ENCODE measurements around the gene DMRT3. TPM values are rescaled to one million over a fixed set of nuclear protein-coding genes. Genes with fewer than 3 reads are reported as not detected.

Gene DMRT3
- total and polyA plus RNA-seq, 9 of the 15 experiments (the other 6 are each of a cell fraction or from before 2014, with no cell fraction given), result not detected

DNA sequence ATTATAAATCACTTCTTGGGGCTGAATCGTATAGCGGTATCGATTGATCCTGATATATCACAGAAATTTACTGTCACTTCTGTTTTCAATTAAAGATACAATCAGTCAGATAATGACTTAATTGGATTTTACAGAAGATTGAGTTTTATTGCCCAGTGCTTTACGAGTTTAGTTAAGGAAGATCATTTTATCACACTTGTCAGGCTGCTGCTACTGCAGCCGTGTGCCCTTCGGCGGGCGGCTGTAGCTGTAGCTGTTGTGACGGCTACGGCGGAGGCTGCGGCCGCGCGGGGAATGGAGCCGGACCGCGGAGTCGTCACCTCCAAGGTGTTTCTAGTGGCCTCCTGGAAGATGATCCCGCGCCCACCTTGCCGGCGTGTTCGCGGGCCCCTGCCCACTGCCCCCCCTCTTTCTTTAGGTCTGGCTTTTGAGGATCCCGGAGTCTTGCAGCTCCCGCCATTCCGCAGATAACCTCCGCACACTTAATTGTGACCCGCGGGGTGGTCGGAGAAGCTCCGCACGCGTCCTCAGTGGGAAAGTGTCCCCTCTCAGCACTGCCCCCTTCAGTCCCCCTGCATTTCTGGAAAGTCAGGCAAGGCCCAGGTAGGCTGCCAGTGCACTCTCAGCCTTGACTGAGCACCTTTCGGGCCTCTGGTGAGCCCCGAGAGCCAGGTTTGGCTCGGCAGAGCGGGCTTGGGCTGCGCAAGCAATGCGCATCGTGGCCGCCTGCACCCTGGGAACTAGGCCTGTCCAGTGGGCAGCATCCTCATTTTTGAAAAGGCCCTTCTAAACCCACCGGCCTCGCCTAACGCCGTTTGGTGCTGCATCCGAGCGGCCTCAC, 6.9 kb upstream of the DMRT3 start:
- H3K4me3 ChIP-seq, result no peak overlapping the region
- H2AFZ ChIP-seq (ENCODE audit: low read depth, low read length), result no peak overlapping the region
- H3K9ac ChIP-seq (ENCODE audit: insufficient read depth in 1 of 2, low read depth in 2 of 2, low read length in 2 of 2), result no peak overlapping the region
- no peak for ATAC-seq
- BruUV-seq (replicated peaks), result no TSS peak
- 23% methylated on average over 24 of the region's 49 CpGs for WGBS (ENCODE audit: insufficient coverage, low coverage, missing lambda C conversion rate)
- DNase-seq (ENCODE audit: extremely low read depth in 1 of 4, low spot score in 3 of 4), result no peak
- no peaks in the 10 kb centered on the region for H3K36me3 ChIP-seq (ENCODE audit: control insufficient read depth, insufficient read depth, low read length)
- FAIRE-seq, result no peak
- in situ Hi-C loops (cut with MboI) (no loop called here), intact Hi-C loops (cut with micrococcal nuclease) (no loop called here)
- no peaks in the 10 kb centered on the region for H3K9me1 ChIP-seq (ENCODE audit: control insufficient read depth, insufficient read depth, low read length)
- ChIA-PET CTCF (ENCODE audit: low intra/inter-chr PET ratio) (interaction anchor here (0.5 kb wide), 1 partner anchor 40 kb away, joined by 3 read pairs; no protein-coding TSS in a partner anchor), POLR2A (no interaction called here)
- no peaks in the 10 kb centered on the region for H3K4me1 ChIP-seq (replicated peaks in 1 of 2; ENCODE audit: control insufficient read depth in 2 of 2, insufficient read depth in 2 of 2, low read length in 2 of 2)
- peaks cover 0 to 14% of the 10 kb centered on the region in 2 experiments; a peak in 2 of 5 replicates for H3K27me3 ChIP-seq (ENCODE audit: control insufficient read depth in 2 of 2, insufficient read depth in 2 of 2, low read length in 2 of 2)
- H3K4me2 ChIP-seq (ENCODE audit: insufficient read depth, low read length), result no peak overlapping the region
- no peak overlapping the region for H3K27ac ChIP-seq (ENCODE audit: extremely low read depth, low read depth, low read length)
- no peak for TF ChIP-seq MIER1 (IDR thresholded peaks at IDR 0.05; ENCODE audit: low read depth)
- no peak for TF ChIP-seq NCOA1 (IDR thresholded peaks at IDR 0.05; ENCODE audit: low read depth)
- no peaks in the 10 kb centered on the region for H3K9me3 ChIP-seq (replicated peaks; ENCODE audit: control insufficient read depth, insufficient read depth, low read depth, low read length)
- no peaks in the 10 kb centered on the region for H4K20me1 ChIP-seq (replicated peaks; ENCODE audit: control insufficient read depth, insufficient read depth, low read length)
- no peaks in the 10 kb centered on the region for H3K79me2 ChIP-seq (ENCODE audit: control insufficient read depth, insufficient read depth, low read length)

DNA sequence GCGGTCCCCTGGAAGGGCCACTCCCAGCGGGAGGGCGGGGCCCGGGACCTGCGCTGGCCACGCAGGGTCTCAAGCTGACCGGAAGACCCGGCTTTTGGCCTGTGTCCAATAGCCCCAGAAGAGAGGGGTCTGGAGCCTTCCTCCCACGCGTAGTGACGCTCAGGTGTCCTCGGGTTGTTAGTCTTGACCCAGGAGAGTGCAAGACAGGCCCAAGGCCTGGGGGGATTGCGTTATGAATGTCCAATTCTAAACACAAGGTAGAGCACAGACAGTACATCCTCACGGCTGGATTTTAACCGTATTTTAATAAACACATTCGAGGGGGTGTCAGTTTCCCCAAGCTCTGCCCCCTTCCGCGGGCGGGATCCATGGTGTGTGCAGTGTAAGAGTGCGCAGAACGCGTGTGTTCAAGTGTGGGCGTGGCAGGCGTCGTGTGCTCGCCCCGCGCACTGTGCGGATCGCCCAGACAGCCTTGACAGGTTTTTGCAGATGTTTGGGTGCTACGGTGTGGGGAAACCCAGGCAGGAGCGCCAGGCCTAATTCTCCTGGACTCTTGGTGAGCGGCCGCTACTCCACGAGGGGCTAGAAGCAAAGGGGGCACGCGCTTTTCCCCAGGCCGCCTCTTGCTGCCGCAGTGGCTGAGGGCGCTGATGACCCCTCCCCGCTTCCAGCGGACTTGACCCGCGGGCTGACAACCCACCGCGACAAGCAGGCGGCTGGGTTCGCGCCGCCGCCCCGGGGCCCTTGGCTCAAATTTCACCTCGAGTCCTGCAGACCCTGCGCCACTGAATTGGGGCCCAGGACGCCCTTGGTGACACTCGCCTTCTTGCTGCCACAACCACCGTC, 6.1 kb upstream of the DMRT3 start:
- no peaks in the 10 kb centered on the region for H3K9me1 ChIP-seq (ENCODE audit: control insufficient read depth, insufficient read depth, low read length)
- POLR2A ChIA-PET, result no interaction called here
- no TSS peak for BruUV-seq (replicated peaks)
- H3K79me2 ChIP-seq (ENCODE audit: control insufficient read depth, insufficient read depth, low read length), result no peaks in the 10 kb centered on the region
- H3K4me3 ChIP-seq, result no peak overlapping the region
- H3K27ac ChIP-seq (ENCODE audit: extremely low read depth, low read depth, low read length), result no peak overlapping the region
- peaks cover 0 to 22% of the 10 kb centered on the region in 2 experiments; a peak in 2 of 5 replicates for H3K27me3 ChIP-seq (ENCODE audit: control insufficient read depth in 2 of 2, insufficient read depth in 2 of 2, low read length in 2 of 2)
- WGBS (ENCODE audit: insufficient coverage, low coverage, missing lambda C conversion rate), result 54% methylated on average over 27 of the region's 57 CpGs
- no peaks in the 10 kb centered on the region for H3K36me3 ChIP-seq (ENCODE audit: control insufficient read depth, insufficient read depth, low read length)
- TF ChIP-seq ZNF584 (CRISPR knock-in tag; IDR thresholded peaks at IDR 0.05; ENCODE audit: low read depth), result no peak
- TF ChIP-seq DMBX1 (CRISPR knock-in tag; IDR thresholded peaks at IDR 0.05; ENCODE audit: borderline replicate concordance), result no peak
- CTCF ChIA-PET (ENCODE audit: low intra/inter-chr PET ratio), result no interaction called here
- no peak overlapping the region for H2AFZ ChIP-seq (ENCODE audit: low read depth, low read length)
- DNase-seq (ENCODE audit: extremely low read depth in 1 of 4, low spot score in 3 of 4) (no peak), ATAC-seq (no peak), FAIRE-seq (no peak)
- intact Hi-C loops (cut with micrococcal nuclease), result no loop called here
- no peaks in the 10 kb centered on the region for H4K20me1 ChIP-seq (replicated peaks; ENCODE audit: control insufficient read depth, insufficient read depth, low read length)
- in situ Hi-C loops (cut with MboI), result no loop called here
- no peaks in the 10 kb centered on the region for H3K9me3 ChIP-seq (replicated peaks; ENCODE audit: control insufficient read depth, insufficient read depth, low read depth, low read length)
- H3K4me1 ChIP-seq (replicated peaks in 1 of 2; ENCODE audit: control insufficient read depth in 2 of 2, insufficient read depth in 2 of 2, low read length in 2 of 2), result no peaks in the 10 kb centered on the region
- no peak overlapping the region for H3K9ac ChIP-seq (ENCODE audit: insufficient read depth in 1 of 2, low read depth in 2 of 2, low read length in 2 of 2)
- no peak overlapping the region for H3K4me2 ChIP-seq (ENCODE audit: insufficient read depth, low read length)

Measured in K562 (cell line).